SK-N-SH treated with all-trans-retinoic acid at 6 μM for 48 hours (cell line): ENCODE measurements around the gene SLC19A1.

Source experiments
- ARNTL ChIP-seq: fragments of 450-650 bp; formaldehyde crosslinking; IDR thresholded peaks from 2 replicates; pipeline ENCODE4 v1.5.0; 2020; ENCODE audit warnings: low read depth, mild to moderate bottlenecking, moderate library complexity, borderline replicate concordance
- CSRNP3 ChIP-seq: fragments of 250-450 bp; sonication (Bioruptor Pico); IDR thresholded peaks from 2 replicates; pipeline ENCODE4 v1.5.1; 2021; ENCODE audit warnings: mild to moderate bottlenecking, moderate library complexity
- GLIS3 ChIP-seq: fragments of 250-450 bp; sonication (Bioruptor Pico); IDR thresholded peaks from 2 replicates; pipeline ENCODE4 v1.5.0; 2020; ENCODE audit warnings: mild to moderate bottlenecking, moderate library complexity
- ISL1 ChIP-seq: fragments of 250-450 bp; sonication (Bioruptor Pico); IDR thresholded peaks from 2 replicates; pipeline ENCODE4 v2.1.2; 2022; ENCODE audit warnings: mild to moderate bottlenecking, moderate library complexity
- OSR1 ChIP-seq: fragments of 250-450 bp; sonication (Bioruptor Pico); IDR thresholded peaks from 2 replicates; pipeline ENCODE4 v1.8.0; 2022; ENCODE audit warnings: moderate library complexity, mild to moderate bottlenecking, inconsistent platforms
- RARB ChIP-seq: fragments of 250-450 bp; sonication (Bioruptor Pico); IDR thresholded peaks from 2 replicates; pipeline ENCODE4 v1.8.0; 2021; ENCODE audit warnings: mild to moderate bottlenecking, moderate library complexity
- SNAI2 ChIP-seq: fragments of 250-450 bp; sonication (Bioruptor Pico); IDR thresholded peaks from 2 replicates; pipeline ENCODE4 v1.5.0; 2020; ENCODE audit warnings: mild to moderate bottlenecking, moderate library complexity

- no peak for TF ChIP-seq ARNTL (CRISPR knock-in tag)
- no peak for TF ChIP-seq GLIS3 (CRISPR knock-in tag)
- no peak for TF ChIP-seq OSR1 (CRISPR knock-in tag)
- TF ChIP-seq CSRNP3 (CRISPR knock-in tag) = no peak
- no peak for TF ChIP-seq RARB (CRISPR knock-in tag)
- no peak for TF ChIP-seq SNAI2 (CRISPR knock-in tag)
- no peak for TF ChIP-seq ISL1 (CRISPR knock-in tag)
Observed at GRCh38 chr21:45471525-45472221, 70.6 kb downstream of the SLC19A1 start.
